HFFc6 (cell line): ENCODE results near the gene MMP17. TPM values are rescaled to one million over a fixed set of nuclear protein-coding genes. Genes with fewer than 3 reads are reported as not detected.

Experiments
- DNase-seq: peaks from one replicate; pipeline ENCODE4 v3.0.0-alpha.2; 2018
- H3K27ac Mint-ChIP-seq: 2 replicates; pipeline ENCODE4 v1.8.0; 2020; ENCODE audit warnings: mild to moderate bottlenecking, mixed read lengths
- H3K27me3 Mint-ChIP-seq: 2 replicates; pipeline ENCODE4 v1.8.0; 2021; ENCODE audit warnings: mild to moderate bottlenecking, moderate library complexity, mixed read lengths; ENCODE audit not compliant: insufficient read depth
- H3K36me3 Mint-ChIP-seq: 2 replicates; pipeline ENCODE4 v1.8.0; 2021; ENCODE audit warnings: low read depth, mixed read lengths
- H3K4me1 Mint-ChIP-seq: 2 replicates; pipeline ENCODE4 v1.8.0; 2020; ENCODE audit warnings: low read depth, mixed read lengths
- H3K4me3 Mint-ChIP-seq: 2 replicates; pipeline ENCODE4 v1.8.0; 2020; ENCODE audit warnings: mild to moderate bottlenecking, moderate library complexity, mixed read lengths
- H3K9me3 Mint-ChIP-seq: 2 replicates; pipeline ENCODE4 v1.8.0; 2020; ENCODE audit warnings: mild to moderate bottlenecking, mixed read lengths
- total RNA-seq, 6 experiments: library from RNA; stranded (reverse); fragmentation: NEBNext Ultra II Directional; extraction: Animal tissue kit (Norgen Biotek cat#: 25700); gene quantifications; 2 replicates in 1 of 6; 3 replicates in 5 of 6; pipeline ENCODE4 v1.2.3, GENCODE V29; 2021
- TF ChIP-seq, protein P1 (sequence below): fragments of 200-600 bp; sonication (generic); IDR thresholded peaks from 2 replicates; pipeline ENCODE4 v1.5.0; 2021; ENCODE audit warnings: antibody characterized with exemption, mild to moderate bottlenecking

MMP17 gene
- total RNA-seq, 6 experiments from 2014 or later, result 23.9 to 31.5 (median 26.6) TPM

DNA sequence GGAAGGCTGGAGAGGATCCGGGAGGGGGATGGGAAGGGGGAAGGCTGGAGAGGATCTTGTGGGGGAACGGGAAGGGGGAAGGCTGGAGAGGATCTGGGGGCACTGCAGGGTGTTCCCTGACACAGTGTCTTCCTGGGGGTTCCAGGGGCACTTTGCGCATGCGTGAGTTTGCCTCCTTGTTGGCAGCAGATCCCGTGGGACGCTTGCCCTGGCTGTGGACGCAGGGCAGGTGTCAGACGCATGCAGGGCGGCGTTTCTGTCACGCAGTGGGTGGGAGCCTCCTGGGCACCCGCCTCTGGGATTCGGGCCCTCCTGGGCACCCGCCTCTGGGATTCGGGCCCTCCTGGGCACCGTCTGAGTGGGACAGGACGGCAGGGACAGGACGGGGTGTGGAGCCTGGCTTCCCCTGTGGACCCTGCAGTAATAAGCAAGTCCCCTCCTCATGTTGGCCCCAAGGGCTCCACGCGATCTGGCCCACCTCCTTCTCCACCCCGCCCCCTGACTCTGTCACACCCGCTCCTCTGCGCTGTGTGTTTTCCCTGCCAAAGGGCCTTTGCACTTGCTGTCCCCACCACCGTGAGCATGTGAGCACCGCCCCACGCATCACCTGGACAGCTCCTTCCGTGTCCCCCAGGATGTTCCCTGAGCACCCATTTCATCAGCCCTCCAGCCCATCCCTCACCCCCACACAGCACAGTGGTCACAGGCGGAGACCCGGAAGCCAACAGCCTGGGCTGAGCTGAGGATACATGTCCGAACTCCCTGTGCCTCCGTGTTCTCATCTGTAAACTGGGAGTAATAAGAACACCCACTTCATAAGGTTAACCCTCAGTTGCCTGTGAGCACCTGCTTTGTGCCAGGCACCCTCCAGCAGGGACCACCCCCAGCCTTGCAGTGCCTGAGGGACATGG lies 4.4 kb downstream of the MMP17 start:
- H3K4me3 Mint-ChIP-seq, result peak overlapping the region; percentile 77
- no peaks in the 10 kb centered on the region for H3K9me3 Mint-ChIP-seq
- DNase-seq, result peak; percentile 83
- H3K27me3 Mint-ChIP-seq, result peaks cover 2% of the 10 kb centered on the region
- peaks cover 16% of the 10 kb centered on the region for H3K4me1 Mint-ChIP-seq
- TF ChIP-seq, protein P1, sequence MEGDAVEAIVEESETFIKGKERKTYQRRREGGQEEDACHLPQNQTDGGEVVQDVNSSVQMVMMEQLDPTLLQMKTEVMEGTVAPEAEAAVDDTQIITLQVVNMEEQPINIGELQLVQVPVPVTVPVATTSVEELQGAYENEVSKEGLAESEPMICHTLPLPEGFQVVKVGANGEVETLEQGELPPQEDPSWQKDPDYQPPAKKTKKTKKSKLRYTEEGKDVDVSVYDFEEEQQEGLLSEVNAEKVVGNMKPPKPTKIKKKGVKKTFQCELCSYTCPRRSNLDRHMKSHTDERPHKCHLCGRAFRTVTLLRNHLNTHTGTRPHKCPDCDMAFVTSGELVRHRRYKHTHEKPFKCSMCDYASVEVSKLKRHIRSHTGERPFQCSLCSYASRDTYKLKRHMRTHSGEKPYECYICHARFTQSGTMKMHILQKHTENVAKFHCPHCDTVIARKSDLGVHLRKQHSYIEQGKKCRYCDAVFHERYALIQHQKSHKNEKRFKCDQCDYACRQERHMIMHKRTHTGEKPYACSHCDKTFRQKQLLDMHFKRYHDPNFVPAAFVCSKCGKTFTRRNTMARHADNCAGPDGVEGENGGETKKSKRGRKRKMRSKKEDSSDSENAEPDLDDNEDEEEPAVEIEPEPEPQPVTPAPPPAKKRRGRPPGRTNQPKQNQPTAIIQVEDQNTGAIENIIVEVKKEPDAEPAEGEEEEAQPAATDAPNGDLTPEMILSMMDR, result no peak
- no peaks in the 10 kb centered on the region for H3K36me3 Mint-ChIP-seq
- H3K27ac Mint-ChIP-seq, result peak overlapping the region; percentile 75

DNA sequence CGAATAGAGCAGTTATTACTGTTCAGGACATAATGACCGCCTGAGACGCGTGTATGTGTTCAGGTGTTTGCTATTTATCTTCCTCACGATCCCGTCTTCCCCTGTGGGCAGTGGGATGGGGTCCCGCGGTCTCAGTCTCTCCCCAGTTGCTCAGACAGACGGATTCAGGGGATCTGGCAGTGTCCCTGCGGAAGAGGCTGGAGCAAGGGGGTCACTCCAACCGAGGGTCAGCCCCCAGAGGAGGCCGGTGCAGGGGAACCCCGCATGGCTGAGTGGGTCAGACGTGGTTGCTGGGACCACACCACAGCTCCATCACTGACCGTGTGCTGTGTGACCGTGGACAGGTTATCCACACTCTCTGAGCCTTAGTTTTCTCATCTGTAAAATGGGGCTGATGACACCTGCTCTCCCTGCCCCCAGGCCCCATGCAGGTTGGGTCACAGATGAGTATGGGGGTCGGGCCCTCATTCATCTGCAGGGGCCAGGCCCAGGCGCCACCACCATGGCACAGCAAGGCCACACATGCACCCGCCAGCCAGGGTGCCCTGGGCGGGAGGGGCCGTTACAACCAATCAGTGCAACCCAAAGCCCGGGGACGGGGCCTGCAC lies 5.2 kb downstream of the MMP17 start:
- no peak for DNase-seq
- H3K4me3 Mint-ChIP-seq, result peak overlapping the region; percentile 77; the same call in 1 of the 2 replicates
- H3K27me3 Mint-ChIP-seq, result peaks cover 2% of the 10 kb centered on the region
- TF ChIP-seq, protein P1, result no peak
- H3K4me1 Mint-ChIP-seq, result peaks cover 16% of the 10 kb centered on the region
- no peaks in the 10 kb centered on the region for H3K36me3 Mint-ChIP-seq
- H3K27ac Mint-ChIP-seq, result peak overlapping the region; percentile 75
- H3K9me3 Mint-ChIP-seq, result no peaks in the 10 kb centered on the region

DNA sequence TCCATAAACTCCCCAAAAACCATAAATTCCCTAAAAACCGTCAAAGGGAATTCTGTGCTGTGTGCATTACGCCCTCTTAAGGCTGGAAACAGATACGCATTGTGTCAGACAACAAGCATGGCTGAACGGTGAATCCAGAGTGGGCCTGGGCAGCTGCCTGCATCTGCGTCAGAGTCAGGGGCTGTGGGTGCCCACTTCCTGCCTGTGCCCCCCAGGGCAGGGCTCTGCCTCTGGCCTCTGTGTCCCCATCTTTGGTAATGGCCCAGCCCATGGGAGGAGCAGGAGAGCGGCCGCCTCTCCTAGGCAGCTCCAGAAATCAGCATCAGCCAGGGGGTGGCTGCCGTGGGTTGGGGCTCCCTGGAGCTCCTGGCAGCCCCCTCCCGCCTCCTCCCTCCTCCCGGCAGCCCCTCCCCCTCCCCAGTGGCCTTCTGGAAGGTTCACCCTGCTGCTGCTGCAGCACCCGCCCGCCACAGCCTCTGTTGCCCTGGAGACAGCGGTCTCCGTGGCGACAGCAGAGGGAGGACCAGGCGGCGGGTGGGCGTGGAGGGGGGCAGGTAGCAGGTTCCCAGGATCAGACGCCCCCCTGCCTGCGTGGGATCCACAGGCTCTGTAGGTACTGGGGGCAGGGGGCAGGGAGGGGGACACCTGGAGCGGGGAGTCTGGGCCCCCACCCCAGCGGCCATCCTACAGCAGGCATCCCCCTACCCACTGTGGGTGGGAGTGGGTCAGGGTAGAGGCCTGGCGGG lies 5.9 kb downstream of the MMP17 start:
- Mint-ChIP-seq H3K36me3 (no peaks in the 10 kb centered on the region), H3K4me3 (no peak overlapping the region), H3K27ac (no peak overlapping the region), H3K27me3 (peaks cover 2% of the 10 kb centered on the region), H3K4me1 (peaks cover 16% of the 10 kb centered on the region), H3K9me3 (no peaks in the 10 kb centered on the region)
- DNase-seq, result peak; percentile 18
- TF ChIP-seq, protein P1, result peak; percentile 72

DNA sequence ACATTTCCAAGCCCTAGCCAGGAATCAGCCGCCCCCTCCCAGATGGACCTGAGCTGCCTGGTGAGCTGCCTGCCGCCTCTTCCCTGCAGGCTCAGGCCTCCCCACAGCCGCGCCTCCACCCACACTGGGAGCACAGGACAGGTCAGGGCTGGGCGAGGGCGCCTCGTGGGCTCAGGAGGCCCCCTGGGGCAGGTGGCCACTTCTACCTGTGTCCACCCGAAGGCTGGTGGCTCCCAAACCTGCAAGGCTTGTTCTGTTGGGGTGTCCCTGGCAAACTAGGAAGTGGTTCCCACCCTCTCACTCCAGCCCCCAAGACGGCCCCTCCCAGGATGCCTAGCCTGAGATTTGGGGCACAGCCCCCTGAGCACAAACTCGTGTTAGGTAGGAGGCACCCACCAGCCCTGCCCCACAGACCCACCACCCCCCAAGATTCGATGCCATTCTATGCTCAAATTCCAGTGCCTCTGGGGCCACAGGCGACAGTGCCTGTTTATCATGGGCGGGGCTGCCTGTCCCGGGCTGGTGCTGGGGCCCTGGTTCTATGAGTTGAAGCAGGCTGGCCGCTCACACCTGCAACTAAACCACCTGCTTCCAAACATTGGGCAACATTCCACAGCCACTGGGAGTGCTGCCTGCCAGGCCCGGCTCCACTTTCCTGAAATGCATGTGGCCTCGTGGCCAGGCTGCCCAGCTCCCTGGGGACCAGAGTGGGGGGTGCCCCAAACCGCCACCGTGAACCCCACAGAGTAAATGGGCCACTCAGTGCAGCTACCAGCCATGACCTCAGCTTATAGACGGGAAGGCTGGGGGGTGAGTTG lies 6.8 kb downstream of the MMP17 start:
- Mint-ChIP-seq H3K4me1 (peaks cover 16% of the 10 kb centered on the region), H3K27me3 (peaks cover 2% of the 10 kb centered on the region; the same call in 1 of the 2 replicates)

More for the DNA sequence above, 6.8 kb downstream of the MMP17 start:
- H3K36me3 Mint-ChIP-seq, result no peaks in the 10 kb centered on the region
- DNase-seq, result no peak
- H3K9me3 Mint-ChIP-seq, result no peaks in the 10 kb centered on the region
- TF ChIP-seq, protein P1, result no peak
- H3K4me3 Mint-ChIP-seq, result no peak overlapping the region
- no peak overlapping the region for H3K27ac Mint-ChIP-seq
